Measurements from ENCODE around the gene XRRA1.

- TF ChIP-seq CTCF (tag by site-specific recombination; IDR thresholded peaks at IDR 0.05) (no peak), ZNF223 (tag by site-specific recombination; IDR thresholded peaks at IDR 0.05) (no peak), ZNF10 (tag by site-specific recombination; IDR thresholded peaks at IDR 0.05) (no peak), ZXDB (tag by site-specific recombination; IDR thresholded peaks at IDR 0.05) (no peak), ZNF660 (tag by site-specific recombination; IDR thresholded peaks at IDR 0.05) (no peak), ZNF140 (tag by site-specific recombination; IDR thresholded peaks at IDR 0.05) (no peak), KLF8 (tag by site-specific recombination; IDR thresholded peaks at IDR 0.05) (no peak), PBX3 (CRISPR knock-in tag; IDR thresholded peaks at IDR 0.05) (no peak), EGR2 (tag by site-specific recombination; IDR thresholded peaks at IDR 0.05; ENCODE audit: low read depth) (no peak), ZFP41 (tag by site-specific recombination; IDR thresholded peaks at IDR 0.05; ENCODE audit: borderline replicate concordance) (no peak), ZBTB8A (tag by site-specific recombination; IDR thresholded peaks at IDR 0.05) (no peak), ZNF23 (tag by site-specific recombination; IDR thresholded peaks at IDR 0.05; ENCODE audit: borderline replicate concordance) (no peak)
Measured at GRCh38 chr11:74846770-74847169, 102.1 kb downstream of the XRRA1 start.

All from HEK293 (cell line).